Measurements from ENCODE around the gene TNFRSF8. TPM values are rescaled to one million over a fixed set of nuclear protein-coding genes. Genes with fewer than 3 reads are reported as not detected.

The TNFRSF8 gene
- total RNA-seq, 1 experiment from 2014 or later: not detected

DNA sequence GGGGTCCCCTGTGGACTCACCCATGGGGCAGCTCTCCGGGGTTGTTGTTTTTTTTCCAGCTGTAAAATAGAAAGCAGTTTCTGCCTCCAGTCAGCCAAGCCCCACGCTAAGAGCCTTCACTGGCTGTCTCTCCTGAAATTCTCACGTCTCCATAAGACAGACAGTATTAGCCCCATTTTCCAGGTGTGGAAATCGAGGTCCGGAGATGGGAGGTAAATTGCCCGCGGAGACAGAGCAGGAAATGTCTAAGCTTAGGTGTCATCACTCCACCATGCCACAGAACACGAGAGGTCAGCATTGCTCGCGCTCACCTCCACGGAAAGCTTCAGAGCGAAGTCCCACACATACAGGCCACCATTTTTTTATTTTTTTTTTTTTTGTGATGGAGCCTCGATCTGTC, 44.6 kb downstream of the TNFRSF8 start:
- ATAC-seq (no peak), DNase-seq (no peak)
- Histone ChIP-seq H3K27me3 (ENCODE audit: low read length) (no peaks in the 10 kb centered on the region), H3K9me2 (replicated peaks; ENCODE audit: low read length) (no peaks in the 10 kb centered on the region), H2AFZ (ENCODE audit: low read length) (no peak overlapping the region), H3K79me2 (ENCODE audit: low read length) (no peaks in the 10 kb centered on the region), H3K9ac (ENCODE audit: low read length) (no peak overlapping the region), H3K4me3 (ENCODE audit: low read length) (no peak overlapping the region), H3K27ac (ENCODE audit: low read length) (no peak overlapping the region), H4K20me1 (ENCODE audit: low read length) (no peaks in the 10 kb centered on the region), H3K4me1 (ENCODE audit: insufficient read depth, low read length) (no peaks in the 10 kb centered on the region), H3K4me2 (ENCODE audit: low read length) (no peak overlapping the region), H3F3A (ENCODE audit: low read length, unreplicated experiment) (no peaks in the 10 kb centered on the region), H3K36me3 (ENCODE audit: low read depth, low read length) (no peaks in the 10 kb centered on the region), H3K9me3 (ENCODE audit: low read length) (no peaks in the 10 kb centered on the region)
- BruUV-seq (replicated peaks): no TSS peak
- intact Hi-C loops (cut with micrococcal nuclease): no loop called here
- ChIA-PET CTCF (no interaction called here), POLR2A (ENCODE audit: unreplicated experiment) (interaction anchor here (0.7 kb wide), 1 partner anchor 117 kb away, joined by 3 read pairs; no protein-coding TSS in a partner anchor)
- TF ChIP-seq, protein P1, sequence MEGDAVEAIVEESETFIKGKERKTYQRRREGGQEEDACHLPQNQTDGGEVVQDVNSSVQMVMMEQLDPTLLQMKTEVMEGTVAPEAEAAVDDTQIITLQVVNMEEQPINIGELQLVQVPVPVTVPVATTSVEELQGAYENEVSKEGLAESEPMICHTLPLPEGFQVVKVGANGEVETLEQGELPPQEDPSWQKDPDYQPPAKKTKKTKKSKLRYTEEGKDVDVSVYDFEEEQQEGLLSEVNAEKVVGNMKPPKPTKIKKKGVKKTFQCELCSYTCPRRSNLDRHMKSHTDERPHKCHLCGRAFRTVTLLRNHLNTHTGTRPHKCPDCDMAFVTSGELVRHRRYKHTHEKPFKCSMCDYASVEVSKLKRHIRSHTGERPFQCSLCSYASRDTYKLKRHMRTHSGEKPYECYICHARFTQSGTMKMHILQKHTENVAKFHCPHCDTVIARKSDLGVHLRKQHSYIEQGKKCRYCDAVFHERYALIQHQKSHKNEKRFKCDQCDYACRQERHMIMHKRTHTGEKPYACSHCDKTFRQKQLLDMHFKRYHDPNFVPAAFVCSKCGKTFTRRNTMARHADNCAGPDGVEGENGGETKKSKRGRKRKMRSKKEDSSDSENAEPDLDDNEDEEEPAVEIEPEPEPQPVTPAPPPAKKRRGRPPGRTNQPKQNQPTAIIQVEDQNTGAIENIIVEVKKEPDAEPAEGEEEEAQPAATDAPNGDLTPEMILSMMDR (conservative IDR thresholded peaks at IDR 0.05; ENCODE audit: low read depth, low read length): no peak
- TF ChIP-seq EZH2 (IDR thresholded peaks at IDR 0.05; ENCODE audit: low read length, unreplicated experiment) (no peak), EZH2phosphoT487 (IDR thresholded peaks at IDR 0.05; ENCODE audit: borderline replicate concordance, low read length) (no peak)

DNA sequence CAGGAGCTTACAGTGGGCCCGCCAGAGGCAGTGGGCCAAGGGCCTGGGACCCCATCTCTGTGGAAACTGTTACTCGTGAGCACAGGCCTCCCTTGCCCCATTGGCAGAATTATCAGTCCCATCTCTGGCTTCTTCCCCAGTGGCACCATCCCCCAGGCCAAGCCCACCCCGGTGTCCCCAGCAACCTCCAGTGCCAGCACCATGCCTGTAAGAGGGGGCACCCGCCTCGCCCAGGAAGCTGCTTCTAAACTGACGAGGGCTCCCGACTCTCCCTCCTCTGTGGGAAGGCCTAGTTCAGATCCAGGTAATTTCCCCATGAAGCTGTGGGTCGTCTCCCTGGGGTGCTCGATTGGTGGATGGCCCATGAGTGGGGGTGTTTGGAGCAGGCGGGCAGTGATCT, 46.8 kb downstream of the TNFRSF8 start:
- H3K79me2 ChIP-seq (ENCODE audit: low read length): no peaks in the 10 kb centered on the region
- no peaks in the 10 kb centered on the region for H3K9me2 ChIP-seq (replicated peaks; ENCODE audit: low read length)
- no peak overlapping the region for H2AFZ ChIP-seq (ENCODE audit: low read length)
- no peak overlapping the region for H3K4me3 ChIP-seq (ENCODE audit: low read length)
- H3K27ac ChIP-seq (ENCODE audit: low read length): no peak overlapping the region
- H4K20me1 ChIP-seq (ENCODE audit: low read length): no peaks in the 10 kb centered on the region
- ATAC-seq (no peak), DNase-seq (no peak)
- H3K9ac ChIP-seq (ENCODE audit: low read length): no peak overlapping the region
- H3K36me3 ChIP-seq (ENCODE audit: low read depth, low read length): no peaks in the 10 kb centered on the region
- no peak overlapping the region for H3K4me2 ChIP-seq (ENCODE audit: low read length)
- BruUV-seq (replicated peaks): no TSS peak
- no peaks in the 10 kb centered on the region for H3K9me3 ChIP-seq (ENCODE audit: low read length)
- intact Hi-C loops (cut with micrococcal nuclease): no loop called here
- H3K27me3 ChIP-seq (ENCODE audit: low read length): no peaks in the 10 kb centered on the region
- POLR2A ChIA-PET (ENCODE audit: unreplicated experiment): no interaction called here
- no peak for TF ChIP-seq EZH2phosphoT487 (IDR thresholded peaks at IDR 0.05; ENCODE audit: borderline replicate concordance, low read length)
- TF ChIP-seq, protein P1 (conservative IDR thresholded peaks at IDR 0.05; ENCODE audit: low read depth, low read length): no peak
- no peak for TF ChIP-seq EZH2 (IDR thresholded peaks at IDR 0.05; ENCODE audit: low read length, unreplicated experiment)
- CTCF ChIA-PET: no interaction called here
- no peaks in the 10 kb centered on the region for H3K4me1 ChIP-seq (ENCODE audit: insufficient read depth, low read length)
- H3F3A ChIP-seq (ENCODE audit: low read length, unreplicated experiment): no peaks in the 10 kb centered on the region

DNA sequence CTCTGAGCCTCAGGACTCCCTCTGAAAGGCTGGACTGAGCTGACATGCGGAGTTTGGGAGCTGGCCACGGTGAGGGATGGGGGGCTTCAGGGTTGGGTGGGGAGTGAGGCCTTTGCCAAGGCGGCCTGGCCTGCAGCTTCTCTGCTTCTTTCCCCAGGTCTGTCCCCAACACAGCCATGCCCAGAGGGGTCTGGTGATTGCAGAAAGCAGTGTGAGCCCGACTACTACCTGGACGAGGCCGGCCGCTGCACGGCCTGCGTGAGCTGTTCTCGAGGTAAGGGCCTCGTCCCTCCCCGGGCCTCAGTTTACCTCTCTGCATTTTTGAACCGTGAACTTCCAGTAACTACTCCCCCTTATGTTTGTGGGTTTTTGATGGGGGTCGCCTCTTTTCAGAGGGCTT, 48.6 kb downstream of the TNFRSF8 start:
- Histone ChIP-seq H3K36me3 (ENCODE audit: low read depth, low read length) (no peaks in the 10 kb centered on the region), H3K4me1 (ENCODE audit: insufficient read depth, low read length) (no peaks in the 10 kb centered on the region), H3K27me3 (ENCODE audit: low read length) (no peaks in the 10 kb centered on the region), H3K9me2 (replicated peaks; ENCODE audit: low read length) (no peaks in the 10 kb centered on the region), H2AFZ (ENCODE audit: low read length) (no peak overlapping the region), H3K27ac (ENCODE audit: low read length) (no peak overlapping the region), H3F3A (ENCODE audit: low read length, unreplicated experiment) (no peaks in the 10 kb centered on the region), H3K79me2 (ENCODE audit: low read length) (no peaks in the 10 kb centered on the region), H3K4me3 (ENCODE audit: low read length) (no peak overlapping the region), H3K9me3 (ENCODE audit: low read length) (no peaks in the 10 kb centered on the region), H4K20me1 (ENCODE audit: low read length) (no peaks in the 10 kb centered on the region), H3K4me2 (ENCODE audit: low read length) (no peak overlapping the region), H3K9ac (ENCODE audit: low read length) (no peak overlapping the region)
- CTCF ChIA-PET: no interaction called here
- DNase-seq (no peak), ATAC-seq (no peak)
- TF ChIP-seq EZH2phosphoT487 (IDR thresholded peaks at IDR 0.05; ENCODE audit: borderline replicate concordance, low read length): no peak
- TF ChIP-seq, protein P1 (conservative IDR thresholded peaks at IDR 0.05; ENCODE audit: low read depth, low read length): no peak
- no peak for TF ChIP-seq EZH2 (IDR thresholded peaks at IDR 0.05; ENCODE audit: low read length, unreplicated experiment)
- POLR2A ChIA-PET (ENCODE audit: unreplicated experiment): no interaction called here
- no TSS peak for BruUV-seq (replicated peaks)
- intact Hi-C loops (cut with micrococcal nuclease): no loop called here
